HFFc6 (cell line): ENCODE data around the gene ZBTB14. TPM values are rescaled to one million over a fixed set of nuclear protein-coding genes. Genes with fewer than 3 reads are reported as not detected.

Experiments used
- DNase-seq: peaks from one replicate; pipeline ENCODE4 v3.0.0-alpha.2; 2018
- H3K27ac Mint-ChIP-seq: 2 replicates; pipeline ENCODE4 v1.8.0; 2020; ENCODE audit warnings: mild to moderate bottlenecking, mixed read lengths
- H3K27me3 Mint-ChIP-seq: 2 replicates; pipeline ENCODE4 v1.8.0; 2021; ENCODE audit warnings: mild to moderate bottlenecking, moderate library complexity, mixed read lengths; ENCODE audit not compliant: insufficient read depth
- H3K36me3 Mint-ChIP-seq: 2 replicates; pipeline ENCODE4 v1.8.0; 2021; ENCODE audit warnings: low read depth, mixed read lengths
- H3K4me1 Mint-ChIP-seq: 2 replicates; pipeline ENCODE4 v1.8.0; 2020; ENCODE audit warnings: low read depth, mixed read lengths
- H3K4me3 Mint-ChIP-seq: 2 replicates; pipeline ENCODE4 v1.8.0; 2020; ENCODE audit warnings: mild to moderate bottlenecking, moderate library complexity, mixed read lengths
- H3K9me3 Mint-ChIP-seq: 2 replicates; pipeline ENCODE4 v1.8.0; 2020; ENCODE audit warnings: mild to moderate bottlenecking, mixed read lengths
- CTCF ChIP-seq: fragments of 200-600 bp; sonication (generic); IDR thresholded peaks from 2 replicates; pipeline ENCODE4 v1.5.0; 2021; ENCODE audit warnings: antibody characterized with exemption, mild to moderate bottlenecking
- total RNA-seq, 6 experiments: library from RNA; stranded (reverse); fragmentation: NEBNext Ultra II Directional; extraction: Animal tissue kit (Norgen Biotek cat#: 25700); gene quantifications; 2 replicates in 1 of 6; 3 replicates in 5 of 6; pipeline ENCODE4 v1.2.3, GENCODE V29; 2021

ZBTB14 gene
- total RNA-seq, 6 experiments from 2014 or later = 5.9 to 6.6 (median 6.3) TPM

- H3K27me3 Mint-ChIP-seq = peaks cover 9% of the 10 kb centered on the region
- no peak overlapping the region for H3K27ac Mint-ChIP-seq
- no peaks in the 10 kb centered on the region for H3K9me3 Mint-ChIP-seq
- no peaks in the 10 kb centered on the region for H3K36me3 Mint-ChIP-seq
- no peak for TF ChIP-seq CTCF
- H3K4me1 Mint-ChIP-seq = peaks cover 16% of the 10 kb centered on the region
- DNase-seq = no peak
- no peak overlapping the region; the same call in 1 of the 2 replicates for H3K4me3 Mint-ChIP-seq
These were observed 2.1 kb upstream of the ZBTB14 start for GRCh38 chr18:5297597-5297996.

GRCh38 chr18:5296706-5297320 is 1.3 kb upstream of the ZBTB14 start:
- TF ChIP-seq CTCF = no peak
- H3K4me3 Mint-ChIP-seq = peak overlapping the region; percentile 95
- peaks cover 16% of the 10 kb centered on the region for H3K4me1 Mint-ChIP-seq
- H3K27me3 Mint-ChIP-seq = peaks cover 9% of the 10 kb centered on the region
- peak; percentile 82 for DNase-seq
- H3K36me3 Mint-ChIP-seq = peaks cover 2% of the 10 kb centered on the region
- no peaks in the 10 kb centered on the region for H3K9me3 Mint-ChIP-seq
- peak overlapping the region; percentile 97 for H3K27ac Mint-ChIP-seq

GRCh38 chr18:5295981-5296705 is 617 bp upstream of the ZBTB14 start:
- H3K27ac Mint-ChIP-seq = peak overlapping the region; percentile 97
- peaks cover 9% of the 10 kb centered on the region for H3K27me3 Mint-ChIP-seq
- H3K36me3 Mint-ChIP-seq = peaks cover 9% of the 10 kb centered on the region

GRCh38 chr18:5294457-5295230 is 882 bp downstream of the ZBTB14 start:
- no peak for TF ChIP-seq CTCF
- Mint-ChIP-seq H3K4me1 (peaks cover 16% of the 10 kb centered on the region), H3K4me3 (peak overlapping the region; percentile 91), H3K27me3 (peaks cover 4% of the 10 kb centered on the region), H3K9me3 (no peaks in the 10 kb centered on the region), H3K27ac (peak overlapping the region; percentile 78), H3K36me3 (peaks cover 9% of the 10 kb centered on the region)
- DNase-seq = peak; percentile 30

More at GRCh38 chr18:5295981-5296705, 617 bp upstream of the ZBTB14 start:
- TF ChIP-seq CTCF = no peak
- DNase-seq = peak; percentile 90
- Mint-ChIP-seq H3K4me1 (peaks cover 16% of the 10 kb centered on the region), H3K4me3 (peak overlapping the region; percentile 95), H3K9me3 (no peaks in the 10 kb centered on the region)

- H3K4me1 Mint-ChIP-seq = peaks cover 16% of the 10 kb centered on the region
- peak overlapping the region; percentile 91 for H3K4me3 Mint-ChIP-seq
- peak overlapping the region; percentile 78 for H3K27ac Mint-ChIP-seq
- H3K9me3 Mint-ChIP-seq = no peaks in the 10 kb centered on the region
- no peak for TF ChIP-seq CTCF
- DNase-seq = no peak
- H3K36me3 Mint-ChIP-seq = peaks cover 9% of the 10 kb centered on the region
- H3K27me3 Mint-ChIP-seq = no peaks in the 10 kb centered on the region; the same call in 1 of the 2 replicates
These were observed 1.4 kb downstream of the ZBTB14 start for GRCh38 chr18:5294113-5294456.
